ENCODE data around the gene GOLGA7B. TPM values are rescaled to one million over a fixed set of nuclear protein-coding genes. Genes with fewer than 3 reads are reported as not detected.

Gene GOLGA7B
- total RNA-seq, 1 donor = under 0.01 TPM

DNA sequence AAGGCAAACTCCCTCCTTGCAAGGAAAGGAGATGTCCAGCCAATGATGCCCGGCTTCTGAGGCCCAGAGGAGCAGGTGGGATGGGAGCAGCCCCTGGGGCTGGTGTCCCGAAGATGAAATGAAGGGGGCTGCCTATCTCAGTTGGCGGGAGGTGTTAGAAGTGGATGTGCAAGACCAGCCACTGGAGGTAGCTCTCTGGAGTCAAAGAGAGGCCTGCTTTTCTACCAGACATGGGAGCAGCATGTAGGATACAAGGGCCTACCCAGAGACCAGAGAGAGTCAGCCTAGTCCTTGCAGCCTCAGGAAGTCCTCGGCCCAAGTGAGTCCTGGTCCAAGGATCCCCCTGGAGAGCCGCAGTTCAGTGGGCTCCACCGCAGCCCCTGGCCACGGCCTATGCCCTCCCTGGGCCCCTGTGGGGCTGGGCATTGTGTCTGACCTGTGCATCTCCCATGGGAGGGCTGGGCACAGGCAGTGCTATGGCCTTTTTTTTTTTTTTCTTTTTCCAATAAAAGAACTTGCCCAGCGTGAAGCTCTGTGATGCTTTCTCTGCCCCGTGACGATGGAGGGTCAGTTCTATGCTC is 17.7 kb downstream of the GOLGA7B start:
- Histone ChIP-seq H3K79me2 (ENCODE audit: insufficient read depth, low read length) (no peaks in the 10 kb centered on the region), H3K27ac (ENCODE audit: low read depth, low read length) (no peak overlapping the region), H3K27me3 (ENCODE audit: insufficient read depth, low read length) (peaks cover 27% of the 10 kb centered on the region), H3K9me3 (ENCODE audit: low read depth, low read length) (no peaks in the 10 kb centered on the region), H3K4me1 (ENCODE audit: insufficient read depth, low read length) (peaks cover 8% of the 10 kb centered on the region), H3K4me3 (ENCODE audit: insufficient read depth, low read length) (no peak overlapping the region), H3K36me3 (ENCODE audit: insufficient read depth, low read length) (no peaks in the 10 kb centered on the region), H3K4me2 (ENCODE audit: insufficient read depth, low read length) (no peak overlapping the region), H2AFZ (ENCODE audit: low read length) (no peak overlapping the region), H4K20me1 (ENCODE audit: insufficient read depth, low read length) (no peaks in the 10 kb centered on the region)
- DNase-seq (ENCODE audit: insufficient read length, low spot score, missing footprints) = peak; percentile 75
- TF ChIP-seq, protein P1, sequence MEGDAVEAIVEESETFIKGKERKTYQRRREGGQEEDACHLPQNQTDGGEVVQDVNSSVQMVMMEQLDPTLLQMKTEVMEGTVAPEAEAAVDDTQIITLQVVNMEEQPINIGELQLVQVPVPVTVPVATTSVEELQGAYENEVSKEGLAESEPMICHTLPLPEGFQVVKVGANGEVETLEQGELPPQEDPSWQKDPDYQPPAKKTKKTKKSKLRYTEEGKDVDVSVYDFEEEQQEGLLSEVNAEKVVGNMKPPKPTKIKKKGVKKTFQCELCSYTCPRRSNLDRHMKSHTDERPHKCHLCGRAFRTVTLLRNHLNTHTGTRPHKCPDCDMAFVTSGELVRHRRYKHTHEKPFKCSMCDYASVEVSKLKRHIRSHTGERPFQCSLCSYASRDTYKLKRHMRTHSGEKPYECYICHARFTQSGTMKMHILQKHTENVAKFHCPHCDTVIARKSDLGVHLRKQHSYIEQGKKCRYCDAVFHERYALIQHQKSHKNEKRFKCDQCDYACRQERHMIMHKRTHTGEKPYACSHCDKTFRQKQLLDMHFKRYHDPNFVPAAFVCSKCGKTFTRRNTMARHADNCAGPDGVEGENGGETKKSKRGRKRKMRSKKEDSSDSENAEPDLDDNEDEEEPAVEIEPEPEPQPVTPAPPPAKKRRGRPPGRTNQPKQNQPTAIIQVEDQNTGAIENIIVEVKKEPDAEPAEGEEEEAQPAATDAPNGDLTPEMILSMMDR (IDR thresholded peaks at IDR 0.05; ENCODE audit: extremely low read depth, low read depth, low read length) = no peak

GRCh38 chr10:97868134-97868685 is 18.6 kb downstream of the GOLGA7B start:
- no peak overlapping the region for H2AFZ ChIP-seq (ENCODE audit: low read length)
- no peaks in the 10 kb centered on the region for H3K79me2 ChIP-seq (ENCODE audit: insufficient read depth, low read length)
- peak; percentile 32 for DNase-seq (ENCODE audit: insufficient read length, low spot score, missing footprints)
- no peaks in the 10 kb centered on the region for H3K9me3 ChIP-seq (ENCODE audit: low read depth, low read length)
- H3K27ac ChIP-seq (ENCODE audit: low read depth, low read length) = no peak overlapping the region
- H3K36me3 ChIP-seq (ENCODE audit: insufficient read depth, low read length) = no peaks in the 10 kb centered on the region
- peaks cover 8% of the 10 kb centered on the region for H3K4me1 ChIP-seq (ENCODE audit: insufficient read depth, low read length)
- TF ChIP-seq, protein P1 (IDR thresholded peaks at IDR 0.05; ENCODE audit: extremely low read depth, low read depth, low read length) = no peak
- no peak overlapping the region for H3K4me2 ChIP-seq (ENCODE audit: insufficient read depth, low read length)
- no peaks in the 10 kb centered on the region for H4K20me1 ChIP-seq (ENCODE audit: insufficient read depth, low read length)
- no peak overlapping the region for H3K4me3 ChIP-seq (ENCODE audit: insufficient read depth, low read length)
- peaks cover 22% of the 10 kb centered on the region for H3K27me3 ChIP-seq (ENCODE audit: insufficient read depth, low read length)

DNA sequence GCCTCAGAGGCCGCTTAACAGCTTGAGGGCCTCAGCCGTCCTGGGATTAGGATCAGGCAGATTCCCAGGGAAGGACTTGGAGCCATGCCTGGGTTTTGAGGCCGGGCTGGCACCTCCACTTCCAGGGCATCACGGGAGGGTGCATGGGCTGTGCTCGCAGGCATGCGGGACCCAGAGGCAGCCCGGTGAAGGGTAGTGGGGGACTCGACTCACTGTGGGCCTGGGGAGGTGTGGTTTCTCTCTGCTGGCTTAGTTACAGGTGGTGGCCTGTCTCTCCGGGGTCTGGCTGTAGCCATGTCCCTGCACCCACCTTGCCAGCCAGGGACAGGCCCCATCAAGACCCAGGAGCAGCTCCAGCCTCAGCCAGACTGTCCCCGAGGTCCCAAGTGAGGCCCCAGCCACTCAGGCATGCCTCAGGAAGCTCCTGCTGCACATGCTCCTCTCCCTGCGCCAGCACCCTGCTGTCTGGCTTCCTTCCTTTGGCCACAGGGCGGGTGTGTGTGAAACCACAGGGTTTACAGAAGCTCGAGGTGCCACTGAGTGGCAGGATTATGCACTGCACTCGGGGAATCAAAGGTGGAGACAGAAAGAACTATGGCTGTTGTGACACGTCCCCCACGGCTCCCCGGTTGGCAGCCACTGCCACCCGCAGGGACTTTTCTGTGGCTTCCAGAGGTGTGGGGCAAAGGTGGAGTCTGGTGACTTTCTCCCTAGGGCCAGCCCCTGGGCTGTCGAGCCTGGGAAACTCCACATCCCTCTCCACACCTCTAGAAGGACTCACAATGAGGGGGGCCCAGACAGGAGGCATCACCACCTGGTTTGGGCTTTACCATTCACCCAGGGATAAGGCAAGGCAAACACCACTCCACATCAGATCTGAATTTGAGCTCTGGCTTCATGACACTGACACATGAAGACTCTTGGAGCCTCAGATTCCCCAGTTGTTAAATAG is 19.7 kb downstream of the GOLGA7B start:
- Histone ChIP-seq H3K4me3 (ENCODE audit: insufficient read depth, low read length) (no peak overlapping the region), H3K4me1 (ENCODE audit: insufficient read depth, low read length) (peaks cover 8% of the 10 kb centered on the region), H3K36me3 (ENCODE audit: insufficient read depth, low read length) (no peaks in the 10 kb centered on the region), H3K27me3 (ENCODE audit: insufficient read depth, low read length) (peaks cover 33% of the 10 kb centered on the region), H3K4me2 (ENCODE audit: insufficient read depth, low read length) (peak overlapping the region; percentile 9), H3K27ac (ENCODE audit: low read depth, low read length) (no peak overlapping the region), H3K79me2 (ENCODE audit: insufficient read depth, low read length) (no peaks in the 10 kb centered on the region), H4K20me1 (ENCODE audit: insufficient read depth, low read length) (no peaks in the 10 kb centered on the region), H3K9me3 (ENCODE audit: low read depth, low read length) (no peaks in the 10 kb centered on the region), H2AFZ (ENCODE audit: low read length) (peak overlapping the region; percentile 55)
- peak; percentile 99 for DNase-seq (ENCODE audit: insufficient read length, low spot score, missing footprints)
- TF ChIP-seq, protein P1 (IDR thresholded peaks at IDR 0.05; ENCODE audit: extremely low read depth, low read depth, low read length) = peak; percentile 81

DNA sequence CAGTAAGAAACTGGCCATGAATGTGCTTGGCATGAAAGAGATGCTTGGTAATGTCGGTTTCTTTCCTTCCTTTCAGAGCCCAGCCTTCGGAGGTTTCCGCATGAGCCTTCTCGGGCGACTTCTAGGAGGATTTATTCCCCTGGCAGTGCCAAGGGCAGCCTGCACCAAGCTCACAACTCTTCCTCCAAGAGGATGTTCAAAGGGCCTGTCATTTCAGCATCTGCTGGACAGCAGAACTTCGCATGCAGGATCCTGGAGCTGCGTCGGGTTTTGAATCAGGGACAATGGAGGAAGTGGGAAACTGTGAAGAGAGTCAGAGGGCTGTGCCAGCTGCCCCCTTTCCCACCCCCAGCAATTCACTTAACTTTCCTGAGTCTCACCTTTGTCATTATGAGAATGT is 21.3 kb downstream of the GOLGA7B start:
- Histone ChIP-seq H3K27me3 (ENCODE audit: insufficient read depth, low read length) (peaks cover 36% of the 10 kb centered on the region), H3K27ac (ENCODE audit: low read depth, low read length) (no peak overlapping the region), H2AFZ (ENCODE audit: low read length) (no peak overlapping the region), H3K4me1 (ENCODE audit: insufficient read depth, low read length) (peaks cover 8% of the 10 kb centered on the region), H3K79me2 (ENCODE audit: insufficient read depth, low read length) (no peaks in the 10 kb centered on the region), H3K9me3 (ENCODE audit: low read depth, low read length) (no peaks in the 10 kb centered on the region), H3K36me3 (ENCODE audit: insufficient read depth, low read length) (no peaks in the 10 kb centered on the region), H3K4me2 (ENCODE audit: insufficient read depth, low read length) (no peak overlapping the region), H3K4me3 (ENCODE audit: insufficient read depth, low read length) (no peak overlapping the region), H4K20me1 (ENCODE audit: insufficient read depth, low read length) (no peaks in the 10 kb centered on the region)
- DNase-seq (ENCODE audit: insufficient read length, low spot score, missing footprints) = no peak
- TF ChIP-seq, protein P1 (IDR thresholded peaks at IDR 0.05; ENCODE audit: extremely low read depth, low read depth, low read length) = no peak

All from osteoblast (primary cell).